Spleen (tissue), 7 donors: ENCODE measurements around the gene HIGD2A.

Experiments used
- POLR2A ChIP-seq, 3 donors: fragments of 450-650 bp; IDR thresholded peaks; one replicate each; pipeline ENCODE4 v1.5.1; 2017; ENCODE audit warnings: antibody characterized with exemption in 3 of 3, mild to moderate bottlenecking in 1 of 3
- POLR2AphosphoS5 ChIP-seq, 3 donors: sonication (generic); formaldehyde crosslinking; IDR thresholded peaks; one replicate each; pipeline ENCODE4 v1.5.1; 2017; ENCODE audit warnings: antibody characterized with exemption in 3 of 3
- TF ChIP-seq, protein P1 (sequence below), 11 experiments: fragments of 200-600 bp in 7 of 11; fragments of 450-650 bp in 4 of 11; sonication (generic) in 4 of 11; IDR thresholded peaks in 8 of 11; conservative IDR thresholded peaks in 3 of 11; 1 replicate in 7 of 11; 2 replicates in 4 of 11; pipeline versions ENCODE4 v1.4.0 to v1.8.0; 2016 to 2021; ENCODE audit warnings: antibody characterized with exemption in 11 of 11, inconsistent platforms in 4 of 11, mild to moderate bottlenecking in 1 of 11
- donor health status: DM: no; HTN: no; CAD: no; lungs with moderate emphysema.
- donor health status: DM: no; HTN: no; CAD: no.
- donor health status: DM: no; HTN: no; CAD: no.

DNA sequence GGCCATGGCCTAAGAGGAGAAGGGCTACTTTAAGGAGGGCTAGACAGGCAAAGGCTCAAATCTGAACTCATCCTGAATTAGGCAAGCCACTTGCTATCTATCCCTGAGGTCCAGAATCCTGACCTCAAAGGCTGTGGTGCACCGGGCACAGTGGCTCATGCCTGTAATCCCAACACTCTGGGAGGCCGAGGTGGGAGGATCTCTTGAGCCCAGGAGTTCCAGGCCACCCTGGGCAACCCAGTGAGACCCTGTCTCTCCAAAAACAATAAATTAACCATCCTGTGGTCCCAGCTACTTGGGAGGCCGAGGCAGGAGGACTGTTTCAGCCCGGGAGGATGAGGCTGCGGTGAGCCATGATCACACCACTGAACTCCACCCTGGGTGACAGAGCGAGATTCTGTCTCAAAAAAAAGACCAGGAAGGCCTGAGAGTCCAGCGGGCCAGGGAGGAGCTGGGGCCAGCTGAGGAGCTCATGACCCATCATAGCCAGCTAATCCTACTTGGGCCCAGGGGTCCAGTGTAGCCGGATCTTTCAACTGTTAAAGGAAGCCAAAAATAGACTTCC is 4.1 kb upstream of the HIGD2A start:
- TF ChIP-seq, protein P1, sequence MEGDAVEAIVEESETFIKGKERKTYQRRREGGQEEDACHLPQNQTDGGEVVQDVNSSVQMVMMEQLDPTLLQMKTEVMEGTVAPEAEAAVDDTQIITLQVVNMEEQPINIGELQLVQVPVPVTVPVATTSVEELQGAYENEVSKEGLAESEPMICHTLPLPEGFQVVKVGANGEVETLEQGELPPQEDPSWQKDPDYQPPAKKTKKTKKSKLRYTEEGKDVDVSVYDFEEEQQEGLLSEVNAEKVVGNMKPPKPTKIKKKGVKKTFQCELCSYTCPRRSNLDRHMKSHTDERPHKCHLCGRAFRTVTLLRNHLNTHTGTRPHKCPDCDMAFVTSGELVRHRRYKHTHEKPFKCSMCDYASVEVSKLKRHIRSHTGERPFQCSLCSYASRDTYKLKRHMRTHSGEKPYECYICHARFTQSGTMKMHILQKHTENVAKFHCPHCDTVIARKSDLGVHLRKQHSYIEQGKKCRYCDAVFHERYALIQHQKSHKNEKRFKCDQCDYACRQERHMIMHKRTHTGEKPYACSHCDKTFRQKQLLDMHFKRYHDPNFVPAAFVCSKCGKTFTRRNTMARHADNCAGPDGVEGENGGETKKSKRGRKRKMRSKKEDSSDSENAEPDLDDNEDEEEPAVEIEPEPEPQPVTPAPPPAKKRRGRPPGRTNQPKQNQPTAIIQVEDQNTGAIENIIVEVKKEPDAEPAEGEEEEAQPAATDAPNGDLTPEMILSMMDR (IDR thresholded peaks at IDR 0.05 in 8 of 11, conservative IDR thresholded peaks at IDR 0.05 in 3 of 11) = no peak
- TF ChIP-seq POLR2AphosphoS5 (IDR thresholded peaks at IDR 0.05) (no peak), POLR2A (IDR thresholded peaks at IDR 0.05) (no peak)
